HEK293 (cell line): Measurements from ENCODE around the gene COL5A1.

Experiments
- CTCF ChIA-PET: fragments of 350-600 bp; formaldehyde crosslinking; extraction: SDS; loops from one replicate; lab custom pipeline; 2021; ENCODE audit warnings: antibody characterized with exemption; lab: Yijun Ruan, JAX
- POLR2A ChIA-PET: fragments of 300-600 bp; formaldehyde crosslinking; extraction: SDS; loops from one replicate; lab custom pipeline; 2020; ENCODE audit warnings: antibody characterized with exemption, inconsistent platforms; lab: Yijun Ruan, JAX
- H3K27ac ChIP-seq: fragments of 200-500 bp; sonication (Bioruptor generic); 2 replicates; pipeline ENCODE4 v1.5.1; 2014; ENCODE audit warnings: low read depth, low read length, control low read depth, inconsistent platforms; ENCODE audit errors: extremely low read depth
- H3K36me3 ChIP-seq, 2 experiments: fragments of 200-500 bp in 1 of 2; sonication (Bioruptor generic) in 1 of 2; 1 replicate in 1 of 2; 2 replicates in 1 of 2; pipeline ENCODE4 v1.5.1; 2014 to 2017; ENCODE audit warnings: inconsistent platforms in 2 of 2, low read length in 2 of 2; ENCODE audit not compliant: control insufficient read depth in 2 of 2, insufficient read depth in 1 of 2
- H3K4me1 ChIP-seq: fragments of 200-500 bp; sonication (Bioruptor generic); 2 replicates; pipeline ENCODE4 v1.5.1; 2014; ENCODE audit warnings: mild to moderate bottlenecking, low read length, inconsistent platforms; ENCODE audit not compliant: control insufficient read depth, insufficient read depth
- H3K4me3 ChIP-seq: 2 replicates; pipeline ENCODE4 v1.5.1; 2011; ENCODE audit warnings: low read depth, mild to moderate bottlenecking, control low read depth, low read length, moderate library complexity
- H3K9me3 ChIP-seq: fragments of 200-500 bp; sonication (Bioruptor generic); 2 replicates; pipeline ENCODE4 v1.5.1; 2014; ENCODE audit warnings: low read depth, low read length, inconsistent platforms; ENCODE audit not compliant: control insufficient read depth, insufficient read depth
- FEZF1 ChIP-seq: fragments of 450-650 bp; formaldehyde crosslinking; IDR thresholded peaks from 2 replicates; pipeline ENCODE4 v1.5.1; 2016; ENCODE audit warnings: missing biosample characterization, missing genetic modification characterization
- HOXA7 ChIP-seq: sonication (generic); formaldehyde crosslinking; IDR thresholded peaks from 2 replicates; pipeline ENCODE4 v1.8.1; 2022; ENCODE audit warnings: missing genetic modification reagents, borderline replicate concordance
- KLF1 ChIP-seq: fragments of 450-650 bp; formaldehyde crosslinking; IDR thresholded peaks from 2 replicates; pipeline ENCODE4 v1.5.1; 2016; ENCODE audit warnings: missing biosample characterization, missing genetic modification characterization
- PRDM1 ChIP-seq: fragments of 450-650 bp; formaldehyde crosslinking; IDR thresholded peaks from 2 replicates; pipeline ENCODE4; 2016; ENCODE audit warnings: missing biosample characterization, missing genetic modification characterization
- ZNF184 ChIP-seq: fragments of 450-650 bp; IDR thresholded peaks from 2 replicates; pipeline ENCODE4 v1.5.1; 2018; ENCODE audit warnings: missing biosample characterization, mild to moderate bottlenecking, missing genetic modification characterization
- ZNF280D ChIP-seq: fragments of 450-650 bp; formaldehyde crosslinking; IDR thresholded peaks from 2 replicates; pipeline ENCODE4 v1.5.1; 2016; ENCODE audit warnings: missing biosample characterization, missing genetic modification characterization
- ZNF311 ChIP-seq: fragments of 450-650 bp; formaldehyde crosslinking; IDR thresholded peaks from 2 replicates; pipeline ENCODE4 v1.5.1; 2017; ENCODE audit warnings: missing biosample characterization, missing genetic modification characterization, borderline replicate concordance
- ZNF350 ChIP-seq: fragments of 450-650 bp; formaldehyde crosslinking; IDR thresholded peaks from 2 replicates; pipeline ENCODE4 v1.5.0; 2017; ENCODE audit warnings: missing biosample characterization, mild to moderate bottlenecking, missing genetic modification characterization
- ZNF560 ChIP-seq: fragments of 450-650 bp; formaldehyde crosslinking; IDR thresholded peaks from 2 replicates; pipeline ENCODE4 v1.5.1; 2017; ENCODE audit warnings: missing biosample characterization, missing genetic modification characterization, borderline replicate concordance
- ZNF571 ChIP-seq: fragments of 450-650 bp; formaldehyde crosslinking; IDR thresholded peaks from 2 replicates; pipeline ENCODE4 v1.5.0; 2017; ENCODE audit warnings: missing biosample characterization, missing genetic modification characterization
- ZNF596 ChIP-seq: fragments of 450-650 bp; IDR thresholded peaks from 2 replicates; pipeline ENCODE4 v1.5.0; 2018; ENCODE audit warnings: missing biosample characterization, mild to moderate bottlenecking, missing genetic modification characterization, moderate library complexity
- ZNF692 ChIP-seq: fragments of 450-650 bp; formaldehyde crosslinking; IDR thresholded peaks from 2 replicates; pipeline ENCODE4 v1.5.1; 2016; ENCODE audit warnings: missing biosample characterization, missing genetic modification characterization
- ZNF76 ChIP-seq: fragments of 450-650 bp; formaldehyde crosslinking; IDR thresholded peaks from 2 replicates; pipeline ENCODE4; 2016; ENCODE audit warnings: low read depth, missing biosample characterization, missing genetic modification characterization, borderline replicate concordance
- ZNF785 ChIP-seq: fragments of 450-650 bp; formaldehyde crosslinking; IDR thresholded peaks from 2 replicates; pipeline ENCODE4 v1.5.1; 2016; ENCODE audit warnings: missing biosample characterization, missing genetic modification characterization
- ZNF837 ChIP-seq: fragments of 450-650 bp; formaldehyde crosslinking; IDR thresholded peaks from 2 replicates; pipeline ENCODE4 v1.5.1; 2016; ENCODE audit warnings: missing biosample characterization, missing genetic modification characterization
- TF ChIP-seq, protein P1 (sequence below): fragments of 450-650 bp; formaldehyde crosslinking; IDR thresholded peaks from 2 replicates; pipeline ENCODE4 v1.5.1; 2016; ENCODE audit warnings: missing biosample characterization, missing genetic modification characterization, borderline replicate concordance
- TF ChIP-seq, protein P2 (sequence below): fragments of 450-650 bp; formaldehyde crosslinking; conservative IDR thresholded peaks from 2 replicates; pipeline ENCODE4 v1.5.1; 2016; ENCODE audit warnings: low read depth, missing biosample characterization, missing genetic modification characterization

COL5A1 gene

DNA sequence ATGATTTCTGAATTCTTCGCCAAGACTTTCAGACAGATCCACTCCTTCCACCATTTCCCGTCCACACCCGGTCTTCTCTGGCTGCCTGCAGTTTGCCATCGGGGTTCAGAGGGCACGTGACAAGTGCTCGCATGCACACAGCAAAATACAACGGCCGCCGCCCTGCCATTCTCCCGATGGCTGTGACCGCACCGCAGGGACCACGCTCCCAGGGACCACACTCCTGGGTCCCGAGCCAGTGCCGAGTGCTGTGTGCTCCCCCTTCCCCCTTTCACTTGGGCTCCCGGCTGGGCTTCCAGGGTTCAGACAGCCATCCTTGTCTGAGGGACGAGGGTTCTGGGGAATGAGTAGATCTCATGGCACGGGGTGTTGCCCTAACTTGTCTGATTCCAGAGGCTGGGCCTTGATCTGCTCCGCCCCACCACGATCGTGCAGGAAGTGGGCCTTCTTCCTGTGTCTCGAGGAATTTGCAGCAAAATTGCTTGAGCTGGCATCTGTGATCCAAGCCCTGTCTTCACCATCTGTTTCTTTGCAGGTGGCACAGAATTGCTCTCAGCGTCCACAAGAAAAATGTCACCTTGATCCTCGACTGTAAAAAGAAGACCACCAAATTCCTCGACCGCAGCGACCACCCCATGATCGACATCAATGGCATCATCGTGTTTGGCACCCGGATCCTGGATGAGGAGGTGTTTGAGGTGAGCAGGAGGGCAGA, 59.2 kb downstream of the COL5A1 start:
- no peaks in the 10 kb centered on the region for H3K9me3 ChIP-seq
- H3K4me3 ChIP-seq = no peak overlapping the region
- H3K36me3 ChIP-seq = no peaks in the 10 kb centered on the region
- ChIA-PET CTCF (interaction anchor here (1.1 to 3.5 kb wide), 2 partner anchors 33 to 38 kb away, joined by 3 to 33 read pairs; no protein-coding TSS in a partner anchor), POLR2A (no interaction called here)
- TF ChIP-seq ZNF785 (no peak), ZNF837 (tag by site-specific recombination) (no peak), ZNF571 (no peak), ZNF280D (tag by site-specific recombination) (no peak), PRDM1 (tag by site-specific recombination) (no peak), ZNF311 (no peak), ZNF596 (tag by site-specific recombination) (no peak)
- TF ChIP-seq, protein P1, sequence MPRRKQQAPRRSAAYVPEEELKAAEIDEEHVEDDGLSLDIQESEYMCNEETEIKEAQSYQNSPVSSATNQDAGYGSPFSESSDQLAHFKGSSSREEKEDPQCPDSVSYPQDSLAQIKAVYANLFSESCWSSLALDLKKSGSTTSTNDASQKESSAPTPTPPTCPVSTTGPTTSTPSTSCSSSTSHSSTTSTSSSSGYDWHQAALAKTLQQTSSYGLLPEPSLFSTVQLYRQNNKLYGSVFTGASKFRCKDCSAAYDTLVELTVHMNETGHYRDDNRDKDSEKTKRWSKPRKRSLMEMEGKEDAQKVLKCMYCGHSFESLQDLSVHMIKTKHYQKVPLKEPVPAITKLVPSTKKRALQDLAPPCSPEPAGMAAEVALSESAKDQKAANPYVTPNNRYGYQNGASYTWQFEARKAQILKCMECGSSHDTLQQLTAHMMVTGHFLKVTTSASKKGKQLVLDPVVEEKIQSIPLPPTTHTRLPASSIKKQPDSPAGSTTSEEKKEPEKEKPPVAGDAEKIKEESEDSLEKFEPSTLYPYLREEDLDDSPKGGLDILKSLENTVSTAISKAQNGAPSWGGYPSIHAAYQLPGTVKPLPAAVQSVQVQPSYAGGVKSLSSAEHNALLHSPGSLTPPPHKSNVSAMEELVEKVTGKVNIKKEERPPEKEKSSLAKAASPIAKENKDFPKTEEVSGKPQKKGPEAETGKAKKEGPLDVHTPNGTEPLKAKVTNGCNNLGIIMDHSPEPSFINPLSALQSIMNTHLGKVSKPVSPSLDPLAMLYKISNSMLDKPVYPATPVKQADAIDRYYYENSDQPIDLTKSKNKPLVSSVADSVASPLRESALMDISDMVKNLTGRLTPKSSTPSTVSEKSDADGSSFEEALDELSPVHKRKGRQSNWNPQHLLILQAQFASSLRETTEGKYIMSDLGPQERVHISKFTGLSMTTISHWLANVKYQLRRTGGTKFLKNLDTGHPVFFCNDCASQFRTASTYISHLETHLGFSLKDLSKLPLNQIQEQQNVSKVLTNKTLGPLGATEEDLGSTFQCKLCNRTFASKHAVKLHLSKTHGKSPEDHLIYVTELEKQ (tag by site-specific recombination) = no peak
- TF ChIP-seq, protein P2, sequence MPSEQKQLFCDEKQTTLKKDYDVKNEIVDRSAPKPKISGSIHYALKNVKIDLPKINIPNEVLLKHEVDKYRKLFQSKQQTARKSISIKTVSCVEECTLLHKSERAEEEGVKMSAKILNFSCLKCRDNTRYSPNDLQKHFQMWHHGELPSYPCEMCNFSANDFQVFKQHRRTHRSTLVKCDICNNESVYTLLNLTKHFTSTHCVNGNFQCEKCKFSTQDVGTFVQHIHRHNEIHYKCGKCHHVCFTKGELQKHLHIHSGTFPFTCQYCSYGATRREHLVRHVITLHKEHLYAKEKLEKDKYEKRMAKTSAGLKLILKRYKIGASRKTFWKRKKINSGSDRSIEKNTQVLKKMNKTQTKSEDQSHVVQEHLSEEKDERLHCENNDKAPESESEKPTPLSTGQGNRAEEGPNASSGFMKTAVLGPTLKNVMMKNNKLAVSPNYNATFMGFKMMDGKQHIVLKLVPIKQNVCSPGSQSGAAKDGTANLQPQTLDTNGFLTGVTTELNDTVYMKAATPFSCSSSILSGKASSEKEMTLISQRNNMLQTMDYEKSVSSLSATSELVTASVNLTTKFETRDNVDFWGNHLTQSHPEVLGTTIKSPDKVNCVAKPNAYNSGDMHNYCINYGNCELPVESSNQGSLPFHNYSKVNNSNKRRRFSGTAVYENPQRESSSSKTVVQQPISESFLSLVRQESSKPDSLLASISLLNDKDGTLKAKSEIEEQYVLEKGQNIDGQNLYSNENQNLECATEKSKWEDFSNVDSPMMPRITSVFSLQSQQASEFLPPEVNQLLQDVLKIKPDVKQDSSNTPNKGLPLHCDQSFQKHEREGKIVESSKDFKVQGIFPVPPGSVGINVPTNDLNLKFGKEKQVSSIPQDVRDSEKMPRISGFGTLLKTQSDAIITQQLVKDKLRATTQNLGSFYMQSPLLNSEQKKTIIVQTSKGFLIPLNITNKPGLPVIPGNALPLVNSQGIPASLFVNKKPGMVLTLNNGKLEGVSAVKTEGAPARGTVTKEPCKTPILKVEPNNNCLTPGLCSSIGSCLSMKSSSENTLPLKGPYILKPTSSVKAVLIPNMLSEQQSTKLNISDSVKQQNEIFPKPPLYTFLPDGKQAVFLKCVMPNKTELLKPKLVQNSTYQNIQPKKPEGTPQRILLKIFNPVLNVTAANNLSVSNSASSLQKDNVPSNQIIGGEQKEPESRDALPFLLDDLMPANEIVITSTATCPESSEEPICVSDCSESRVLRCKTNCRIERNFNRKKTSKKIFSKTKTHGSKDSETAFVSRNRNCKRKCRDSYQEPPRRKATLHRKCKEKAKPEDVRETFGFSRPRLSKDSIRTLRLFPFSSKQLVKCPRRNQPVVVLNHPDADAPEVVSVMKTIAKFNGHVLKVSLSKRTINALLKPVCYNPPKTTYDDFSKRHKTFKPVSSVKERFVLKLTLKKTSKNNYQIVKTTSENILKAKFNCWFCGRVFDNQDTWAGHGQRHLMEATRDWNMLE = no peak
- H3K27ac ChIP-seq = no peak overlapping the region
- H3K4me1 ChIP-seq = no peaks in the 10 kb centered on the region

DNA sequence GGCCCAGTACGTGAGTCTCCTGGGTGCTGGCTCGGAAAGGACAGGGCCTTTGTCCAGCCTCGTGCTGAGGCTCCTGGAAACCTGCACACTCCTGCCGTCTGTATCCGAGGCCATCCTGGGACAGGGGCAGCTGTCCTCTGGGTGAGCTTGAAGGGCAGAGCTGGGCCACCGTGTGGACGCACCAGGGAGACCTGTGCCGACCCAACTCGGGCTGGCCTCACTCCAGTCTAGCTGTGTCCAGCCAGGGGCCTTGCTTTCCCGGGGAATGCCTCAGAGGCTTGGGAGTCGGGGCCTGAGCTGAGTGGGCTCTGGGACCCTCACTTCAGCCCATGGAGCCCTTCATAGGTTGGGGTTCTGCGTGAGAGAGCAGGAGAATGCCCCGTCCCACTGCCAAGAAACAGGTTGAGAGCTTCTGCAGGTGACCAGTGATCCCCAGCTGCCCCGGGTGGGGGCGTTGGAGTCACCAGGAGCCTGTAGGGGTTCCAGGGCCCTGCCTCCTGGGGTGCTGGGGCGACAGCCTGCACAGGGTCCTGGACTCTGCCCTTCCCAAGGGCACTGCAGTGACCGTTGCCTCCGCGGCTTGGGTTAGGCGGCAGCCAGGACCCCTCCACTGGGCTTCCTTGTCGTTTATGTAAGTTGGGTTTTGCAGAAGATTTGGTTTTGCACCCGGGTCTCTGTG, 60.1 kb downstream of the COL5A1 start:
- Histone ChIP-seq H3K36me3 (no peaks in the 10 kb centered on the region), H3K4me3 (no peak overlapping the region), H3K27ac (no peak overlapping the region), H3K4me1 (no peaks in the 10 kb centered on the region), H3K9me3 (no peaks in the 10 kb centered on the region)
- POLR2A ChIA-PET = no interaction called here
- CTCF ChIA-PET = interaction anchor here (0.7 to 3.5 kb wide), 3 partner anchors 12 to 62 kb away, joined by 3 to 33 read pairs (median 4); no protein-coding TSS in a partner anchor
- no peak for TF ChIP-seq ZNF692 (tag by site-specific recombination)
- TF ChIP-seq HOXA7 (CRISPR knock-in tag) = no peak
- no peak for TF ChIP-seq ZNF350 (tag by site-specific recombination)
- TF ChIP-seq ZNF76 (tag by site-specific recombination) = no peak
- TF ChIP-seq ZNF560 (tag by site-specific recombination) = no peak
- no peak for TF ChIP-seq ZNF184 (tag by site-specific recombination)
- no peak for TF ChIP-seq FEZF1 (tag by site-specific recombination)
- no peak for TF ChIP-seq KLF1 (tag by site-specific recombination)
